ENCODE results near the gene CUEDC1.

GRCh38 chr17:57976594-57976993 lies 21.4 kb upstream of the CUEDC1 start:
- TF ChIP-seq POLR2A (IDR thresholded peaks at IDR 0.05; ENCODE audit: low read depth, low read length), result no peak
- TF ChIP-seq POLR2AphosphoS5 (IDR thresholded peaks at IDR 0.05; ENCODE audit: low read depth, low read length), result no peak
- no peak for TF ChIP-seq TAF1 (IDR thresholded peaks at IDR 0.05; ENCODE audit: borderline replicate concordance, low read depth, low read length)

All from GM12892 (cell line).